NB4 (cell line): Measurements from ENCODE around the gene USP3.

Source experiments
- CTCF ChIP-seq: IDR thresholded peaks from one replicate; pipeline ENCODE4 v1.5.1; 2012; ENCODE audit warnings: low read depth, low read length
- POLR2A ChIP-seq: IDR thresholded peaks from 2 replicates; pipeline ENCODE4 v1.6.1; 2011; ENCODE audit warnings: mild to moderate bottlenecking; ENCODE audit not compliant: insufficient read length; ENCODE audit errors: extremely low read depth

GRCh38 chr15:63517202-63517601 is 12.8 kb downstream of the USP3 start:
- TF ChIP-seq CTCF (no peak), POLR2A (no peak)
